ENCODE measurements around the gene VPS13C.
"Not testable (repeated sequence)": the region's sequence is repeated elsewhere in the genome, so short reads cannot be mapped to it uniquely, and the experiment has no call there.

The VPS13C gene

GRCh38 chr15:62068810-62069167, 8.5 kb upstream of the VPS13C start:
- no peak for DNase-seq

- DNase-seq: peak; percentile 30
Observed at GRCh38 chr15:62068071-62068809, 8.0 kb upstream of the VPS13C start.

- peak; percentile 1 for DNase-seq
Observed at GRCh38 chr15:62067448-62068044, 7.3 kb upstream of the VPS13C start.

- peak; percentile 37 for DNase-seq
Observed at GRCh38 chr15:62066663-62067447, 6.6 kb upstream of the VPS13C start, which contains the start of gene C2CD4A. Gene C2CD4A (plus strand): TSS chr15:62066977. CDS start chr15:62067614, 637 bp downstream.

- DNase-seq: no peak
Observed at GRCh38 chr15:62063825-62064635, 3.8 kb upstream of the VPS13C start.

- no peak for DNase-seq
Observed at GRCh38 chr15:62060896-62061280, 641 bp upstream of the VPS13C start.

GRCh38 chr15:62059816-62060112, 483 bp downstream of the VPS13C start:
- peak; percentile 69 for DNase-seq

- DNase-seq: no peak
Observed at GRCh38 chr15:62059108-62059815, 985 bp downstream of the VPS13C start.

- DNase-seq: no peak
Observed at GRCh38 chr15:62058327-62059028, 1.8 kb downstream of the VPS13C start.

- DNase-seq: no peak
Observed at GRCh38 chr15:62057341-62057980, 2.8 kb downstream of the VPS13C start.

- DNase-seq: no peak
Observed at GRCh38 chr15:62054979-62055378, 5.3 kb downstream of the VPS13C start.

GRCh38 chr15:62053439-62054085, 6.7 kb downstream of the VPS13C start:
- no peak for DNase-seq

GRCh38 chr15:62052713-62053112, 7.5 kb downstream of the VPS13C start:
- DNase-seq: no peak

GRCh38 chr15:62051166-62051565, 9.1 kb downstream of the VPS13C start:
- DNase-seq: no peak

GRCh38 chr15:62050115-62050514, 10.1 kb downstream of the VPS13C start:
- no peak for DNase-seq

GRCh38 chr15:62048254-62048653, 12.0 kb downstream of the VPS13C start:
- DNase-seq: not testable (repeated sequence)

- no peak for DNase-seq
Observed at GRCh38 chr15:62047282-62047827, 12.9 kb downstream of the VPS13C start.

GRCh38 chr15:62046078-62046743, 14.0 kb downstream of the VPS13C start:
- no peak for DNase-seq

- DNase-seq: no peak
Observed at GRCh38 chr15:62035256-62035924, 24.9 kb downstream of the VPS13C start.
